CD1c-positive myeloid dendritic cell (primary cell): Measurements from ENCODE around the gene VENTX.
A peak's percentile ranks its signal among the peaks of the same experiment; 100 is the strongest.

Experiments used
- DNase-seq: peaks from one replicate; pipeline ENCODE4 v3.0.0-alpha.2; 2016; ENCODE audit errors: extremely low spot score

Gene VENTX

DNA sequence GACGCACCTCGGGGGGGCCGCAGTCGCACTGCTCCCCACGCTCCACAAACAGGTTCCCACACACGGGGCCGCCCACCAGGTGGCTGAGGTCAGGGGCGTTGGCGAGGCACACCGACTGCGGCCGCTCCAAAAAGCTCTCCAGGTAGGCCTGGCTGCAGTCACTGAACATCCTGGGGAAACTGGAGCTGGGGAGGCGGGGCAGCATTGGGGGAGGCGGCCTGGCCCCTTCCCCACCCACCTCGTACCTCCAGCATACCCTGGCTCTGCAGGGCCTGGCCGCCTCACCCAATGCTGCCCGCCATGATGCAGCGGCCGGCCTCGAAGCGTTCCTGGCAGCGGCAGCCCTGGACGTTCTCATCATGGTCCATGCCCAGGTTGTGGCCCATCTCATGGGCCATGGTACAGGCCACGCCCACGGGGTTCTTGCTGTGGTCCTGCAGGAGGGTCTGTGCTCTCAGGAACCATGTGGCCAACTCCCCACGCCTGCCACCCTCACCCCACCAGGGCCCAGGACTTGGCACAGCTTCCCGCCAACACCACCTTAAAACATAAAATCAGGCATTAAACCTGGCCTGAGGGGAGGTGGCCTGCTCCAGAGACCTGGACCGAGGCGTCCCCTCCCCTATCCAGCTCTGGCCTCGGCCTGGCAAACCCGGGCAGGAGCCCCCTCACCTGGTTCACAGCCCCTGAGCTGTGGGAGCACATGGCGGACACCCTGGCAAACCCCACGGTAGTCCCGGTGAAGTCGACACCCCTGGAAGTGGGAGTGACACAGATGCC is 34.1 kb downstream of the VENTX start:
- no peak for DNase-seq

DNA sequence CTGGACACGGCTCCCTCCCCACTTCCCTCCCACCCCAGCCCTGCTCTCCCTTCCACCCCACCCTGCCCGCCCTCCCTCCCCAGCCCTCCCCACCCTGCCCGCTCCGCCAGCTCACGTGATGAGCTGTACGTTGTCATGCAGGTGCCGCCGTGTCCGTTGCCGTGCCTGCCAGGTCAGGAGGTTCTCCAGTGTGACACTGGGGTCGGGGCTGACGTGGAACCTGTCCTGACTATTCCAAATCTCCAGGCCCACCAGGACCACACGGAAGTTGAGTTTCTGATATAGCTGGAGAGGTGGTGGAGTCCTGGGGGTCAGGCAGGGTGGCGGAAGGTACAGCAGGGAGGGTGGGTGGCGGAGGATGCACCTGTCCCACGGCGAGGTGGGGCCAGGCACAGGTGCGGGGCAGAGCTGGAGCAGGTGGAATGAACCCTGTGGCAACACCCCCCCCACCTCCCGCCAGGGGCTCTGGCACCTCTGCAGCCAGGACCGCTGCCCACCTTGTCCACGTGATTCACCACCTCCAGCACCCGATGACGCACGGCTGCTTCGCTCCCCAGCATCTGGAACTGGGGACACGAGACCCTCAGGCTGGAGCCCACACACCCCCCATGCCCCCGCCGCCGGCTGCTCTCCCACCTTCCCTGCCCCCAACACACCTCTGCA is 34.8 kb downstream of the VENTX start:
- no peak for DNase-seq

DNA sequence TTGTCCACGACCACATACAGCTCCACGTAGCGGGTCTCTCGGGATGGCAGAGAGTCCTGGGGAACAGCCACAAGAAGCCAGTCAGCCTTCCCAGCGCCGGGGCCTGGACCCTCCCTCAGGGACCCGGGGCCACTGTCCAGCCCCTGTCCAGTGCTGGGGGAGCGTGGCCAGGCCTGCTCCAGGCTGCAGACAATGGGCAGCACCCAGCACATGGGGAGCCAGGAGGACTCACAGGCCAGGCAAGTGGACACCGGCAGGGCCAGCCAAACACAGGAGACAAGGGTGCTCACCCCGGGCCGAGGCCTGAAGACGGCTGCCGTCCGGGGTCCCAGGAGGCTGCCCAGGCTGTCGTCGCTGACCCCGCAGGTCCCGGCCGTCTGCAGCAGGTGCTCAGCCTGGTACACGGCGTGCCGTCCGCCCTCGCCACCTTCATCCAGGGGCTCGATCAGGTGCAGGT is 35.3 kb downstream of the VENTX start:
- no peak for DNase-seq

DNA sequence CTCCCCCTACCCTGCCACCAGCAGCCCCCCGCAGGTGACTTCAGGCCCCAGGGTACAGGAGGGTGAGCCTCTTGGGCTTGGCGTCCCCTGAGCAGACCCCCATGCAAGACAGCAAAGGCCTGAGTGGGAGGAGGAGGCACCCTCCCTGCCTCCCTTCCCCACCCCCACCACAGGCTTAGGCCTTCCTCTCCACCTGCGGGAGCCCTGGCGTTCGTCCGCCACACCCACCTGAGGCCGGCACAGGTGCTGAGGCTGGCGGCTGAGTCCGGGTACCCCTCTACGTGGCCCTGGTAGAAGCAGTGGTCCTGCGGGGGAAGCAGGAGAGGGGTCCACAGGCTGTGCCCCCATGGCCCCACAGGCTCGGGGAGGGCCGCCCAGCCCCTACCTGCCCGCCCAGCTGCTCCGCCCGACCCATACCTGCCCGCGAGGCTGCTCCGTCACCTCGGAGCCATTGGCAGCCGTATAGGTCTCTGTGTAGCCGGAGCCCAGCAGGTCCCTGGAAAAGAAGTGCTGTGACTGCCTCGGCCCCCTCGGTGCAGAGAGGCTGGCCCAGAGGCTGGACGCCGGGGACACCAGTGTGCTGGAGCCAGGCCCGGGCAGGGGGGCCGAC is 36.0 kb downstream of the VENTX start:
- no peak for DNase-seq

DNA sequence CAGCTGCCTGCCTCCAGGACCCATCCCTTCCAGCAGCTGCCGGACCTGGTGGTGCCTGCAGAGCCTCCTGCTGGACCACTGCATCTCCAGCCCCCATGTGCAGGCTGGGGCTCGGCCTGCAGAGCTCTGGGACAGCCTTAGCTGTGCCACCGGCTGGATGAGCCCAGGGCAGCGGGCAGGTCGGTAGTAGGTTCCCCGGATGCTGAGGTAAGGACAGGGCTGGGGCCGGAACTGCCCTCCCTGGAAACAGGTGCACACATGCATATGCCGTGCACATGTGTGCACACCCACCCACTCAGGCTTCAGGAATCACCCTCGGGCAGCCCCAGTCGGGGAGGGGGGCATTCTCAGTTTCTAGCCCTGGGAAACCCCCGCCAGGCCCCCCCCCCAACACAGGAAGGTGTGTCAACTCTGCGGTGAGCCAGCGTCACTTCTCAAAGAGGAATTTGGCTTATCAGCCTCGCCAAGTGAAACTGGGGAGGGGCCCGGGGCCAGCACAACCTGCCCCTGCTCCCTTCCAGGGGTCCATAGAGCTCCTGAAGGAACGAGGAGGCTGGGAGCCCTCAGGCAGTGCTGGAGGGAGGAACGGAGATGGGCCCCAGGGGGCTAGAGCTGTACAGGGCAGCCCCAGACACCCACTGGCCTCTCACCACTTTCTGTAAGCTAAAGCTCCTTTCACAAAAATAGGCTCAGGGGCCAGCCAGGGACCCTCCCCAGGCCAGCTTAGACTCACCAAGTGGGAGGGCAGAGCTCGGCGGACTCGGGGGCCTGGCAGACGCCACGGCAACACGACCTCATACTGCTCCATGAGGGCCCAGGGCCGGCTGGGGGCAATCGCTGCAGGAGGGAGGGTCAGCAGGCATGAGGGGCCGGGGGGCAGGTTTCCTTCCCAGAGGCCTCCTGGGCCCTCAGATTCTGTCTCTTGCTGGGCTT is 37.4 kb downstream of the VENTX start:
- DNase-seq: peak; percentile 80

DNA sequence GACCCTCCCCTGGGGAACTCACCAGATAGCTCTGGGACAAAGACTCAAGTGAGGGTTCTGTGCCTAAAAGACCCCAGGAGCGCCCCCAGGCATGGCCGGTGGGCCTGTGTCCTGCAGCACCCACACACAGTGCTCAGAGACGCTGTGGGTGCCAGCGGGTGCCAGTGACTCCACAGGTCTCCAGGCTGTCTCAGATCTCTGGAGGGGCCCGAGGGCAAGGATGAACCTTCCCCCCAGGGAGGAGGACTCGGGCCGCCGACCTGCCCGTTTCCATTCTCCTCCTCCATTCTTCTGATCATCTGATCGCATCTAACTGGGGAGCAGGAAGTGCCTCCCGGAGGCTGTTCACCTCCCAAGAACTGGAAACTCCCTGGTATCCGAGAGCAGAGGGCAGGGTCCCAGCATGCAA is 38.0 kb downstream of the VENTX start:
- peak; percentile 39 for DNase-seq

DNA sequence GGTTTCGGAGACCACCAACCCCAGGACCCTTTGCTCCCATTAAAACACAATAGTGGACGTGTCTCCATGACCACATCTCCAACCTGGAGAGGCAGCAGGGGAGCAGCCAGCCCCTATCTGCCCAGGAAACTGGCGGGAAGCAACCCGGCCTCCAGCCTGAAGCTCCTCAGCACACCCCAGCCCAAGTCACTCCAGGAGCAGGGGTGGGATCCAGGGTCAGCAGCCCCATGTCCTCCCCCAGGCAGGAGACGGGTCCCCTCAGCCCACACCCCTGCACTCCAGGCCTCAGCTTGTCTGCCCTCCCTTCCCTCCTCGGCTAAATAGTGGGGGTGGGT is 38.4 kb downstream of the VENTX start:
- DNase-seq: no peak

DNA sequence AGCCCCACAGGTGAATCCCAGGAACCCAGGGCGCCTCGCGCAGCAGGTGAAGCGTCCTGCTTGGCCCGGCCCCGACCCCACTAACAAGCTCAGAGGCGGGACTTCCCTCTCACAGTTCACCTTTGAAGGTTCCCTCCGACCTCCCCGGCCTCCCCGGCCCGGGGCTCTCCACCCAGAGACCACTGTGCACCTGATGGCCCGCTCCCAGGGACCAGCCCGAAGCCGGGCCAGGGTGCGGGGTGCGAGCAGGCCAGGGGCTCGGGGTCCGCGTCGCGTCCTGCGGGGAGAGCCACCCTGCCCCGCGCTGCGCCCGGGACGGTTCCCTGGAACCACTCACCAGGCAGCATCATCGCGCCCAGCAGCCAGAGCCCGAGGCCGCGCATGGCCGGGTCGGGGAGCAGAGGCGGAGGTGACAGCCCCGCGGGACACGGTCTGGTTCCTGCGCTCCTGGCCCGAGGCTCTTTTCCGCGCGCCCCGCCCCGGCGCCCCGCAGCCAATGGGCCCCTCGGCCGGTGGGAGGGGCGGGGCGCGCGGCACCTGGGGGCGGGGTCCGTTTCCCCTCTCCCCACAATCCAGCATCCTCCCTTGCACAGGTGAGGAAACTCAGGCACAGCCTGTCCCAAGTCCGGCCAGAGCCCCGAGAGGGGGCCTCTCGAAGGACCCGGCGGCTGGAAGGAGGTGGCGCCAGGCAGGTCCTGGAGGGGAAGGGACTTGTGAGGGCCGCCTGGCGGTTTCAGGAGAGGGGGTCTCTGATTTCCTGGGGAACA is 39.0 kb downstream of the VENTX start, which contains the start of gene ADAM8:
ADAM8 (minus strand) TSS at position 434 of the 767 bp plus-strand sequence; CDS start at position 383, 51 bp downstream.
- peak; percentile 60 for DNase-seq

DNA sequence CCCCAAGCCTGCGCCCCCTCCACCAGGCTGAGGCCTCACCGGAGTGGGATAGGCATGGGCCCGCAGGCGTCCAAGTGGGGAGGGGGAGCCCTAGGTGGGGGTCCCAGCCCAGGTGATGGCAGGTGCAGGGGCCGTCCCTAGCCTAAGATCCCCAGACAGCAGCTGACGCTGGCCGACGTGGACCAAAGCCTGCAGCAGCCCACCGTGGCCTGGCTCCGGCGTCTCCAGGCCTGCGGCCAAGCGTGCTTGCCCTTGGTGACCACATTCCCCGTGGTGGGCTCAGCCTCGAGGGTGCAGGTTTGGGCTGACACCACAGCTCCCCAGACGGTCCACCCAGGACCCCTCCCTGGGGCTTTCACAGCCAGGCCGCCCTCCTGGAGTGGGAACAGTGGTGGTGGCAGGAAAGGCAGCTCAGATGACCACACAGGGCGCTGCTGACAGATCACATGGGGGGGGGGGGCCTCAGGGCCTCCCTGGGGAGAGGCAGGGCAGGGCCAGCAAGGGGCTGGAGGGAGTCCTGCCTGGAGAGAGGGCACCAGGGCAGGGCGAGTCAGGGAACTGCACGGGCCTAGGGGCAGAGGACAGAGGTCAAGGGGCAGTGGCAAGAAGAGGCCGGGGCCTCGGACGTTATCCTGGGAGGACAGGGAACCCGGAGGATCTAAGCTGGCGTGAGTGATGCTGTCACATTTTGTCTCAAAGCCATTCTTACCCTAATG is 39.8 kb downstream of the VENTX start:
- DNase-seq: no peak

DNA sequence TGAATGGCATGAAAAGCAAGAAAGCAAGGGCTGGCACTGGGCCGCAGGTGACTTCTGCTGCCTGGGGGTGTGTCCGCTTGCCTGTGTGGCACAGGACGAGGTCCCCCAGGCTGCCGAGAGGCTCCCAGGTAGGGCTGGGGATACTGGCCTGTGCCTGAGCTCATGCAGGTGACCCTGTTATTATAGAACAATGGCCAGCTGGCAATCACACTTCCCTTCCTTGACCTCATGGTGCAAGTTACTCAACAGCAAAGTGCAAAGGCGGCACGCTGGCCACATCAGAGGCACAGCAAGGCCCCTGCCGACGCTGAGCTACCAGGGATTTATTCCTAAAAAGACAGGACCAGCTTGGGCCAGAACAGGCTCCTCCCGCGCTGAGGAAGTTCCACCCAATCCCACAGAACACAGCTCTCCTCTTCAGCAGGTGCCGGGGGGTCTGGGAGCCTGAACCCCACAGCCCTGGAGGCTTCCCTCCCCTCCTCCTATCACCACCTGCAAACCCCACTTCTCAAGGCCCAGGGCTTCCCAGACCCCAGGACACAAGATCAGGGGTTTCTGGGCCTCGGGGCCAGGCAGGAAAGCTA is 40.4 kb downstream of the VENTX start:
- DNase-seq: peak; percentile 70

DNA sequence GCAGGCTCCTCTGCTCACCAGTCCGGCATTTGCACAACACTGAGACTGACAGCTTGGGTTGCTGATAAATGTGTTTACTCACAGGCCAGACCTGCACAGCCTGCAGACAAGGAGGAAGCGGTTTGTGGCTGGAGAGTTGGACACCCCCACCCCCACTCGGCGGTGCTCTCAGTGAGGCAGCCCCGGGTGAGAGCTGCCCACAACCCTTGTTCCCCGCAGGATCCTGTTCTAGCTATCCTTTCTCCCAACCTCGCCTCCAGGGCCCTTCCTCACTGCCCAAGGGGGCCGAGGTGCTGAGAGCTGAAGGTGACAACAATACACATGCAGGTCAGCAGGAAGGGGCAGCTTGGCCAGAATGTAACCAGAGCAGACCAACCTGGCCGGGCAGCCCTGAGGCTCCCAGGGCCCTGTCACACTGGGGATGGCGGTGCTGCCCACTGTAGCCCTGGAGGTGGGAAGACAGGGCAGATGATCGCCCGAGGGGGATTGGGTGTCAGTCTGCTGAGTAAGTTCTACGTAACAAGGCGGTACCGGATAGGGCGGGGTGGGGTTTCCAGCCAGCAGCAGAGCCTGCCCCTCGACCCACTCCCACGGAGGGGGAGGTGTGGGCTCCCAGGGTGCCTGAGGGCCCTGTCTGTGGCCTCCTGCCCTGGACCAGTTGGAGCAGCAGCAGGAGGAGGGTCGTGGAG is 41.1 kb downstream of the VENTX start:
- DNase-seq: peak; percentile 85

DNA sequence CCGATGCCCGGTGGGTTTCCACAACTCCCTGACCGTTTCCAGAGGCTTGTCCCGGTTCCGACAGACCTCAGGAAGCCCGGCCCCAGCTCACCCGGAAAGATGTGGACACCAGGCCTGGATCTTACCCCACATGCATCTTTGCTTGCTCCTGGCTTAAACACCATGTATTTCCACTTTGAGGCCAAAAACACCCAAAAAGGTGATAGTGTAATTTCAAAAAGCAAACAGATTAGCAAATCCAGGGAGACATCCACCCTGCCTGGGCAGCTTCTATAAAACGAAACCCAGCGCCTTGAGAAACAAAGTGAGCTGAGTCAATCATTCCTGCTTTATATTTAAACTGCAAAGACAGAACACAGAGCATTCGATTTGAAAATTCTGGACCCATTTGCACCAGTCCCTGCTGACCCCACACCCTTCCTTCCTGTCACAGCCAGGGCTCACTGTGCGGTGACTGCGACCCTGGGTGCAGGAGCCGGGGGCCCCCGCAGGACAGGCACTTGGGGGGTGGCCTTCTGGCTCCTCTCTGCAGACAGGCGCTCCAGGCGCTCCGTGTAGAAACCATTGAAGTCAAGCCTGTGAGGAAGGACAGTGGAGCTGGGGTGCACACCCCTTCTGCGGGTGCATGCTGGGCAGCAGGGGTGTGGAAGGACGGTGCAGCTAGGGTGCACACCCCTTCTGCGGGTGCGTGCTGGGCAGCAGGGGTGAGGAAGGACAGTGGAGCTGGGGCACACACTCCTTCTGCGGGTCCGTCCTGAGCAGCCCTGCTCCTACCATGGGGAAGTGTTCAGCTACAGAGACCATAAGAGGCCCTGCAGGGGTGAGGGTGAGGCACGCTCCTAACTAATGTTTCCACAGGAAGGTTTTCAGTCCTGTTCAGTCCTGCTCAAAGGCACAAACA is 41.9 kb downstream of the VENTX start:
- DNase-seq: peak; percentile 43

DNA sequence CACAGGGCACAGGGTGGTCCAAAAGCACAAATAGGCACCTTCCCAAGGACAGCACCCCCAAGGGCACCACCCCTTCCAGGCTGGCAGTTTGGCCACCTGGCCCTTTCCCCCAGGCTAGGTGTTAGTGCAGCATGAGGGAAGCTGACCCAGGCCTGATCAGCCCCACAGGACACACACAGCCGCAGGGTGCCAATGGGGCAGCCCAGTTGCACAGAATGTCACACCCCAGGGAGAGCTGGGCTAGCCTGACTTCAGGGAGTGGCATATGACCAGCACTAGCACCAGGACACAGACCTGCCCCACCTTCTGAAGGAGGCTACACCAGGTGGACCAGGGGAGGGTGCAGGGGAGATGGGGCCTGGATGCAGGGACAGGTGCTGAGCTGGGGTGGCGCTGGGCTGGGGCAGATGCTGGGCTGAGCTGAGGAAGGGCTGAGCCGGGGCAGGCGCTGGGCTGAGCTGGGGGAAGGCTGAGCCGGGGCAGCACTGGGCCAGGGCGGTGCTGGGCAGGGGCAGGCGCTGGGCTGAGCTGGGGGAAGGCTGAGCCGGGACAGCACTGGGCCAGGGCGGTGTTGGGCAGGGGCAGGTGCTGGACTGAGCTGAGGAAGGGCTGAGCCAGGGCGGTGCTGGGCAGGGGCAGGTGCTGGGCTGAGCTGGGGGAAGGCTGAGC is 42.9 kb downstream of the VENTX start:
- no peak for DNase-seq

DNA sequence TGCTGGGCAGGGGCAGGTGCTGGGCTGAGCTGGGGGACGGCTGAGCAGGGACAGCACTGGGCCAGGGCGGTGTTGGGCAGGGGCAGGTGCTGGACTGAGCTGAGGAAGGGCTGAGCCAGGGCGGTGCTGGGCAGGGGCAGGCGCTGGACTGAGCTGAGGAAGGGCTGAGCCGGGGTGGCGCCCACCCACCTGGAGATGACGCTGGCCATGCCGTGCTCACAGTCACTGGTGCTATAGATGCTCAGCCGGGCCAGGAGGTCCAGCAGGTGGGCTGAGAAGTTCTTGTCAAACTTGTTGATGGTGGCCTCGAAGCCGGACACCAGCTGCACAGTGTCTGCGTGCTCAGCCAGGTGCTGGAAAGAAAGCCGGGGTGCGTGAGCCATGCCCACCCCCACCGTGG is 43.4 kb downstream of the VENTX start:
- DNase-seq: no peak

DNA sequence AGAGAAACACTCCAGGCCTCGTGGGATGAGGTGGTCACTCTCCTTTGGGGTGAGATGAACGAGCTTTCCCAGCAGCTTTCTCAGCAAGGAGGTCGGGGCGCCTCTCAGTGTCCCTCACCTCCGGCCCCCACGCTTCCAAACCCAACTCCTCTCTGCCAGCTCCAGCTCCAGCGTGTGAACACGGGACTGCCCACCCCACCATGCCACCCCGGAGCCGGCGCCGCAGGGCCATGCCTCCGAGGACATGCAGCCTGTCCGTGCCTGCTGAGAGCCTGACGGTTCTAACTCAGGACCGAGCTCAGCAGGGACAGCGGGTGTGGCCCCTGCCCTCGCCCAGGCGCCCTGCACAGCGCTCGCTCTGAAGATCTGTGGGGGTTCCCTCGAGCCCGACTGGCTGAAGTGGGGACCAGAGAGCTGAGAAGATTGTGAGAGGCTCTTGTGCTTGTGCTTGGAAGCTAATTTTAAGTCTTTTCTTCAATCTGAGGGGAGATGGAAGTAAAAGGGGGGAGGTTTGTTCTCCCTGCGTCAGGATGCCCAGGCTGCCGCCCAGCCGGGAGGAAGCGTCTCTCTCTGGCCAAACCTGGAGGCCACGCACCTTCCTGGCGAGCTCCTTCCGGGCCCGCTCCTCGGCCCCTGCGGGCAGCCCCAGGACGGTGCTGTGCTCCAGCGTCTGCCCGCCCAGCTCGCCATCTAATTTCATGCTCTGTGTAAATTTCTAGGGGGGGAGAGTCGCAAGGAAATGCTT is 44.1 kb downstream of the VENTX start:
- no peak for DNase-seq

DNA sequence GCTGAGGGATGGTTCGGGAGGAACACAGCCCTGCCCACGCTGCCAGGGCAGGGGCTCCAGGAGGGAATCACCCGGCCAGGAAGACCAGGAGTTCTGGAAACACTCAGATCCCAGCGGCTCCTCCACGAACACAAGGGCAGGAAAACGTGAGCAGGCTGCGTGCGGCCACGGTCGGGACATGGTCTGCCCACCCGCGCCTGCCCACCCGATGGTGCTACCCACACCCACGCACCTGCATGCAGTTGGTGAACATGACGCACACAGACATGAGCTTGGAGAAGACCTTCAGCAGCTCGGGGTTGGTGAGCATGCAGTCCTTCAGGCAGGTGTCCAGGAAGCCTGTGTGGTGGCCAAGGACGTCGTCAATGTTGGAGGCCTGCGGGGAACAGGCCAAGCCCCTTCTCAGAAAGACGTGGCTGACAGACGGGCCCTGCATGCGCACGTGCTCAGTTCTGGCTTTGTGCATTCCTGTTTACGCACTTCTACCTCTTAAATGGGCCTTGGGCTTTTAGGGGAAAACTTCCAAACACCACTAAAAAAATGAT is 45.3 kb downstream of the VENTX start:
- no peak for DNase-seq

DNA sequence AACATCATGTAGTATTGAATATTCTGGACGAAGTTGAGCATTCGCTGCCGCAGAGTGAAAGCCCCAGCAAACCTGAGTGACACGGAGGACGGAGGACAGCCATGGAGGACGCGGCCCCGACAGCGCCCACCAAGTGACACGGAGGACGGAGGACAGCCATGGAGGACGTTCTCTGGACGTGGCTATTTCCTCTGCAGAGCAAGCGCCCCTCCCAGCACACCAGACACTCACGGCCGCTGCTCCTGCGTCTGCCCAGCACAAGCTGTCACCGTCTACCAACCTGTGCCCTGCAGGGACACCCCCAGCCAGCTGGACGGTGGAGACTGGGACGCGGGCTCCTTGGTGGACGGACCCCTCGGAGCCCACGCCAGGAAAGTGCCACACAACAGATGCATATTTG is 46.3 kb downstream of the VENTX start:
- no peak for DNase-seq
